Stimulated activated CD4-positive, alpha-beta T cell treated with anti-CD3 and anti-CD28 coated beads, Interleukin-1b, Interleukin-23, amount 100 ng/mL, for 1 hour (primary cell): ENCODE data around the gene PARD3B.

Experiments used
- DNase-seq, 2 donors: peaks; one replicate each; pipeline ENCODE4 v3.0.0-alpha.2; 2020; ENCODE audit warnings: low read depth in 2 of 2

PARD3B gene

DNA sequence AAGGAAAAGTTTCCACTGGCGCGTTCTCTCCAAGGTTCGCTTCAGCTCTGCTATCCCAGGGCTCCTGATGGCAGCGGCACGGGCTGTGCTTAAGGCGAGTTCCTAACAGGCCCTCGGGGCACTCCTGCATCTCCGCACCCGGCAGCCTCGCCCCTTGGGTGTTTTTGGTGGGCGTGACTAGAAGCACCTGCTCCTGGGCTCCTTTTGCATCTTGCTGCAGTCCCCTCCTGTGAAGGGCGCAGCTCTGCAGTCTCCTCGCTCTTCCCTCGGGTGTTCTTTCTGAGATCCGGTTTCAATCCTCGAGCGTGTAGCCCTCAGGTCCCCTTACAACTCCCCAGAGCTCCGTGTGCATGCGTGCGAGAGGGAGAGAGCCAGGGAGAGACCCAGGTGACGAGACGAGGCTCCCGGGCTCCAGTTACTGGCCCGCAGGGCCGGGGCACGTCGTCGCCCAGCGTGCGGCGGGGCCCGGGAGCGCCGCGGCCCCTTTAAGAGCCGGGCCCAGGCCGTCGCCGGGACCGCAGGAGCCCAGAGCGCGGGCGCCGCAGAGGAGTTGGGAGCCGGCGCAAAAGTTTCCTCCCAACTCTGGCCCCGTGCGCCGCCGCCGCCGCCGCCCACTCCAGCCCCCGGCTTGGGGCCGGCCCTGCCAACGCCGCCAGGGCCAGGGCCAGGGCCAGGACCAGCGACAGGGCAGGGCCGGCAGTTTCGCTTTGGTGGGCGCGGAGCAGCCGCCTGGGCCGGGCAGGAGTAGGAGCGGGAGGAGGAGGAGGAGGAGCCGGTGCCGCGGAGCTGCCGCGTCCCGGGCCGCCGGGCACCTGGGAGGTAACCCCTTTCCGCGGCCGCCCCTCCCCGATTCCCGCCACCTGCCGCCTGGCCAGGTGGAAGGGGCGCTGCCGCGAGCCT lies at the start of gene PARD3B:
PARD3B (plus strand) TSS at position 515 of the 900 bp plus-strand sequence. CDS start 525 bp downstream, outside the sequence.
- DNase-seq: no peak

- DNase-seq: no peak
Observed at GRCh38 chr2:204496779-204497178, 48.5 kb upstream of the PARD3B start.

GRCh38 chr2:204497855-204498254 lies 47.4 kb upstream of the PARD3B start:
- no peak for DNase-seq

GRCh38 chr2:204498291-204498690 lies 47.0 kb upstream of the PARD3B start:
- no peak for DNase-seq

DNA sequence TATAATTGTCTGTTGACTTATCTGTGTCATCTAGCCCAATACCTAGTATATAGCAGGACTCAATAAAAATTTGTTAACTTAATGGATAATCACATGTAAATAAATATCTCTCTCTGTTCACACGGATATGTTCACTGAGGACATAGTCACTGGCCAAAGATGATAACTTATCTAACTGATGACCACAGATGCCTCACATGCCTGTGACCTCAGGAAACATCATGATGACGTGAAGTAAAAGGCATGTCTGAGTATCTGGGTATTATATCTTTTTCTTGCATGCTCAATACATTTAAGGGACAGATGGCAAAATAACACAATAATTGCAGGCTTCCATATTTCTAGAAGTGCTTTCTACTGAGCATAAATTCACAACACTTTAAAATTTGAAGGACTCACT lies 41.4 kb upstream of the PARD3B start:
- no peak for DNase-seq

- no peak for DNase-seq
Observed at GRCh38 chr2:204504594-204504993, 40.7 kb upstream of the PARD3B start.

- DNase-seq: no peak
Observed at GRCh38 chr2:204505488-204505887, 39.8 kb upstream of the PARD3B start.

DNA sequence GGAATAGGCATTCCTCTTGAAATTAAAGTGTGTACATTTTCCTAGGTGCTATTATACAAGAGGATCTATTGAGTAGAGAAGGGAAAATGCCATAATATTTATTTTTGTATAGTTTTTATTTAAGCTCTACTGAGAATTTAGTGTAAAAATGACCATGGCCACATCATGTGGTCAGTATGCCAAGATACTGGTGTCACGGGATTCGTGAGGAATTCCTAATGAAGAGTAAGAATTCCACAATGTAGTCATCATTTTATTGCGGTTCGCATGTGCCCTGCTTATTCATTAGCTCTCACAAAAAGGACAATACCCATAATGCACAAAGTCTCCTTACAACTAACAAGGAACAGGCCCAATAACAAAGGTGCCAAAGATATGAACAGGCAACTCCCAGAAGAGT lies 39.3 kb upstream of the PARD3B start:
- no peak for DNase-seq

- no peak for DNase-seq
Observed at GRCh38 chr2:204507636-204508035, 37.6 kb upstream of the PARD3B start.

DNA sequence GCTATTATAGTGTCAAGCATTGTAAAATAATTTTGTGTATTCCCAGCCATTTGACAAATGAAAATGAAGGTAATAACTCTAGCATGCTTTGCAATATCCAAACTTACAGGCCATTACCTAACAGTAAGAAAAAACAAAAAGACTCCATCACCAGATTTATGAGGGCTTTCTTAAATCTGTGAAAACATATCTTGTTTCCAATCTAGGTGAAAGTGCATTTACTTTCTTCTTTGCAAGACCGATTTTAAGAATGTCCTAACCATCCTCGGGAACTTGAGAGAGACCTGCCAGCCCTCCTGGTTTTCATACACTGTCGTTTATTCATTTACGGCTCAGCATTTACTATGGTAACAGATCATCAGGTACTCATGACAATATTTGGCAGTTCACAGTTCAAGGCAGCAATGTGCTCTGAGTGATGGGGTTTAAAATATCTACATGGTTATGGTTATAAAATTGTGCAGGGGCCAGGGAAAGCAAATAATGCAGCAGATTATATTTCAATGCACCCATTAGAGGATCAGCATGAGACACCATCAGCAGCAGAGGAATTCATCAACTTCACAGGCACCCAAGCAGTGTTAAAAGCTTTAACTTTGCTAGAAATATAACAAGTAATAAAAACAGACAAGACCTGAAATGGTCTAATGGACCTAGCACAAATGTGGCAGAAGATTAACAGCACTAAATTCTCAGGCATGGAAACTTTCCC lies 34.4 kb upstream of the PARD3B start:
- DNase-seq: no peak

- DNase-seq: no peak
Observed at GRCh38 chr2:204514439-204514838, 30.8 kb upstream of the PARD3B start.

GRCh38 chr2:204515416-204515815 lies 29.9 kb upstream of the PARD3B start:
- DNase-seq: no peak

GRCh38 chr2:204517154-204517553 lies 28.1 kb upstream of the PARD3B start:
- no peak for DNase-seq

GRCh38 chr2:204529795-204530463 lies 15.3 kb upstream of the PARD3B start:
- no peak for DNase-seq

DNA sequence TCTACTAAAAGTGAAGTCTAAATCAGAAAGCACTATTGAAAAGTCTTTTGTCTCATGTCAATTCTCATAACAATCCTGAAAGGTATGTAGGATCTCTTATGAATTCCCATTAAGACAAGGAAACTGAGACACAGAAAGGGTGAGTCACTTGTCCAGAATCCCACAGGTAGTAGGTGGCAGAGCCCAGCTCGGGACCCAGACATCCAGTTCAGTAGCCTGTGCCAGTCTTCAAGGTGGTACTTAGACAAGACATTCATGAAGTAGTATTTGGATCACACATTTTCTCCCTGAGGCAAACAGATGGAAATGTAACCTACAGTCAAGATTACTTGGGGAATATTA lies 14.8 kb upstream of the PARD3B start:
- no peak for DNase-seq

DNA sequence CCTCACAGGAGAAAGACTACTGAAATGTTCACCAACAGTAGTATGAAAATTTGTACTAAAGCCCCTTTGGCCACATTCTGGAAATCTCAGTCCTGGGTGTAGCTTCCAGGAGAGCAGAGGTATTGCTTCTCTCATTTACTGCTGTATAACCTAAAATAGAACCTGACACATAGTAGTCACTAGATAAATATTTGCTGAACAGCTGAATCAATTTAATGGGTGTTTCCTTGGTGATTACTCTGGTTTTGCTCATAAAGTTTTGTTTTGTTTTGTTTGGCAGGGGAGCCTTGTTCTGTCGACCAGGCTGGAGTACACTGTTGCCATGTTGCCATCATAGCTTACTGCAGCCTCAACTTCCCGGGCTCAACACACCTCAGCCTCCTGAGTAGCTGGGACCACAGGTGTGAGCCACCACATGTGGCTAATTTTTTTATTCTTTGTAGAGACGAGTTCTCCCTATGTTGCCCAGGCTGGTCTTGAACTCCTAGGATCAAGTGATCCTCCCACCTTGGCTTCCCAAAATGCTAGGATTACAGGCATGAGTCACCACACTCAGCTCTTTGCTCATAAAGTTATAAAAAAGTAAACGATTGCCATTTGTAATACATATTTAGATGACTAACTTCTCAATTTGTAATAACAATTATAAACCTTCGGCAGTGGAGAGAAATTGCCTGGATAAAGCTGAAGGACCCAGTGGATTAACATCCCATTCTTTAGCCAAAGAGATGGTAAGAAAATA lies 11.5 kb upstream of the PARD3B start:
- no peak for DNase-seq

GRCh38 chr2:204535356-204535755 lies 9.9 kb upstream of the PARD3B start:
- DNase-seq: no peak

DNA sequence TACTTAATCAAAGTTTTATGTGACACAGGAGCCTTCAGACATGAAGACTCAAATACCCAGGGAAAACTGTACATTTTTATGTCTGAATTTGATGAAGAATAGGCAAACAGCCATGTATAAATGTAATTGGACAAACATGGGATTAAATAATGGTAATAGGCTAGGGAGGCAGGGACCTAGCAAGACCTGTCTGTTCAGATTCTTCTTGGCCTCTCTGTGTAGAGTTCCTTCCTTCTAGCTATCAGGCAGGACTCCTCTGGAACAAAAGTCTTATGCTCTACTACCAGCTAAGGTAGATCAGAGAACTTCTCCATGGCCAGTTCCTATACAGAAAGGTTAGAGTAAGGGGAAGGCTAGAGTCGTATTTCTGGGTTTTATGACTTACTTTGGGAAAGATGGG lies 9.5 kb upstream of the PARD3B start:
- DNase-seq: no peak

- no peak for DNase-seq
Observed at GRCh38 chr2:204538182-204539018, 6.9 kb upstream of the PARD3B start.

GRCh38 chr2:204539019-204539385 lies 6.3 kb upstream of the PARD3B start:
- DNase-seq: no peak

DNA sequence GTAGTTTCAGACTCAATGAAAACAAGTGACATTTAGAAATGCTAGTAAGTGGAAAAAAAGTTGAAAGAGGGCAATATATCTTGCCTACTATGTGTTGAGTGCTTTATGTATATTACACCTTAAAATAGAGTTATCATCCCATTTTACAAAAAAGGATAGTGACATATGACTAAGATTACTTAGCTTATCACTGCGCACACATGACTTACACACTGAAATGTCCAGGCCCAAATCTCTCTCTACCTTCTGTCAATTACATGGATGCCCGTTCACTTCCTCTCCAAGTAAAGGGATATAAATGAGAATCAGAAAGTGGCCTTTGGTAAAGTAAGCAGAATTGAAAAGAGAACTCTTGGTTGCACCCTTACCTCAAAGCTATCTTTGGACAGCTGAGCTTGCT lies 3.6 kb upstream of the PARD3B start:
- DNase-seq: no peak
